NCI-H187 (cell line): ENCODE results near the gene ALPK3.

Source experiments
- DNase-seq, 2 experiments: peaks; one replicate each; lab custom pipeline; 2025; lab: John Stamatoyannopoulos, UW

The ALPK3 gene

GRCh38 chr15:84846269-84846668, 29.1 kb downstream of the ALPK3 start:
- DNase-seq, result no peak

- no peak for DNase-seq
Observed at GRCh38 chr15:84847382-84847781, 30.2 kb downstream of the ALPK3 start.

- DNase-seq, result no peak
Observed at GRCh38 chr15:84852212-84852611, 35.1 kb downstream of the ALPK3 start.

GRCh38 chr15:84855136-84855535, 38.0 kb downstream of the ALPK3 start:
- no peak for DNase-seq

- DNase-seq, result no peak
Observed at GRCh38 chr15:84855765-84856164, 38.6 kb downstream of the ALPK3 start.

- no peak for DNase-seq
Observed at GRCh38 chr15:84856731-84857417, 39.7 kb downstream of the ALPK3 start.

- DNase-seq, result no peak
Observed at GRCh38 chr15:84857418-84858004, 40.4 kb downstream of the ALPK3 start.

GRCh38 chr15:84858231-84858630, 41.1 kb downstream of the ALPK3 start:
- DNase-seq, result no peak

GRCh38 chr15:84859144-84859543, 42.0 kb downstream of the ALPK3 start:
- no peak for DNase-seq

GRCh38 chr15:84859651-84860050, 42.5 kb downstream of the ALPK3 start:
- DNase-seq, result no peak

- no peak for DNase-seq
Observed at GRCh38 chr15:84861781-84862180, 44.6 kb downstream of the ALPK3 start.

- DNase-seq, result no peak
Observed at GRCh38 chr15:84862214-84862975, 45.2 kb downstream of the ALPK3 start.

GRCh38 chr15:84863565-84864443, 46.6 kb downstream of the ALPK3 start:
- DNase-seq, result no peak

GRCh38 chr15:84864444-84864795, 47.3 kb downstream of the ALPK3 start:
- no peak for DNase-seq

GRCh38 chr15:84865074-84865569, 48.0 kb downstream of the ALPK3 start:
- no peak for DNase-seq

GRCh38 chr15:84868037-84868880, 51.1 kb downstream of the ALPK3 start:
- no peak for DNase-seq

GRCh38 chr15:84869510-84869909, 52.4 kb downstream of the ALPK3 start:
- no peak for DNase-seq

GRCh38 chr15:84871428-84871985, 54.4 kb downstream of the ALPK3 start:
- no peak for DNase-seq

- no peak for DNase-seq
Observed at GRCh38 chr15:84872009-84872910, 55.1 kb downstream of the ALPK3 start.

GRCh38 chr15:84873997-84874396, 56.8 kb downstream of the ALPK3 start:
- no peak for DNase-seq
